Lung (tissue), 12 donors: ENCODE results near the gene TSPAN16. TPM values are rescaled to one million over a fixed set of nuclear protein-coding genes. Genes with fewer than 3 reads are reported as not detected.

Experiments used
- ATAC-seq: fragments of 200-7000 bp; cut with Tn5 transposase; one replicate; pipeline ENCODE4 v1.9.1; 2020; ENCODE audit warnings: moderate number of reproducible peaks; ENCODE audit not compliant: insufficient read depth, low FRiP score
- DNase-seq, 3 donors: peaks; one replicate each; pipeline ENCODE4 v3.0.0-alpha.2; 2013 to 2017
- H3K27ac ChIP-seq, 2 donors: one replicate each; pipeline ENCODE4 v1.5.1; 2013; ENCODE audit warnings: mild to moderate bottlenecking in 2 of 2, moderate library complexity in 2 of 2, control low read depth in 1 of 2, inconsistent platforms in 1 of 2, low read depth in 1 of 2, low read length in 1 of 2
- H3K27me3 ChIP-seq, 3 donors: one replicate each; pipeline ENCODE4 v1.5.1; 2013; ENCODE audit warnings: low read length in 2 of 3; ENCODE audit not compliant: control insufficient read depth in 3 of 3, insufficient read depth in 3 of 3
- H3K36me3 ChIP-seq, 4 donors: one replicate each; pipeline ENCODE4 v1.5.1; 2013; ENCODE audit warnings: low read length in 4 of 4, mild to moderate bottlenecking in 1 of 4, moderate library complexity in 1 of 4; ENCODE audit not compliant: control insufficient read depth in 4 of 4, insufficient read depth in 4 of 4
- H3K4me1 ChIP-seq, 5 donors: one replicate each; pipeline ENCODE4 v1.5.1; 2013; ENCODE audit warnings: low read length in 5 of 5, mild to moderate bottlenecking in 2 of 5, moderate library complexity in 1 of 5; ENCODE audit not compliant: control insufficient read depth in 5 of 5, insufficient read depth in 5 of 5
- H3K4me3 ChIP-seq: one replicate; pipeline ENCODE4 v1.5.1; 2013; ENCODE audit warnings: mild to moderate bottlenecking, control low read depth, moderate library complexity
- H3K9ac ChIP-seq, 2 donors: one replicate each; pipeline ENCODE4 v1.5.1; 2013; ENCODE audit warnings: low read length in 2 of 2, control low read depth in 1 of 2; ENCODE audit not compliant: insufficient read depth in 1 of 2
- H3K9me3 ChIP-seq, 4 donors: one replicate each; pipeline ENCODE4 v1.5.1; 2013; ENCODE audit warnings: low read length in 3 of 4, mild to moderate bottlenecking in 1 of 4, moderate library complexity in 1 of 4; ENCODE audit not compliant: control insufficient read depth in 4 of 4, insufficient read depth in 3 of 4
- WGBS, 2 donors: extraction: QIAGEN DNeasy Blood & Tissue Kit; methylation state at CpG; one replicate each; pipeline ENCODE4 v1.1.7; 2013; 5-methylcytosine and 5-hydroxymethylcytosine counted together
- polyA plus RNA-seq, 2 donors: library from polyadenylated mRNA; stranded (reverse); fragments of 200-250 nt; gene quantifications; one replicate each; pipeline ENCODE4 v1.2.1, GENCODE V29; 2013
- total RNA-seq, 2 donors: library from RNA; depleted of rRNA in 1 of 2; stranded (reverse); fragments of >200 nt in 1 of 2; gene quantifications; one replicate each; pipeline ENCODE4 v1.2.1, GENCODE V29; 2014 to 2021
- TF ChIP-seq, protein P1 (sequence below): IDR thresholded peaks from 2 replicates; pipeline ENCODE4 v1.5.1; 2012; ENCODE audit warnings: mild to moderate bottlenecking; ENCODE audit errors: control extremely low read depth, extremely low read depth
- donor health status: control.
- donor health status: control.
- donor health status: Bipolar disorder and iron deficiency.
- donor health status: healthy.
- donor health status: DM: yes; HTN: yes; CAD: no.

TSPAN16 gene
- total and polyA plus RNA-seq, 4 donors = not detected

DNA sequence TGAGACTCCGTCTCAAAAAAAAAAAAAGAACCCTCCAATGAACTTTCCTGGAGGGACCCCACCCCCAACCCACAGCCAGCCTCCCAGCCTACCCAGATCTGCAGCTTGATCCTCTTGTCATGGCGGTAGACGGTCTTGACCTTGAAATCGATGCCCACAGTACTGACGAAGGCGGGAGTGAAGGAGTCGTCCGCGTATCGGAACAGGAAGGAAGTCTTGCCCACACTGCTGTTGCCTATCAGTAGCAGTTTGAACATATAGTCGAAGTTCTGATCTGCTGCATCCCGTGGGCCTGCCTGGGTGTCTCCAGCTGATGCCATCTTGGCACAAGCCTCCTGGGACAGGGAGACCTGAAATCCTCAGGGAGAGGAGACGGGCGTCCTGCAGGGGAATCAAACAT, 41.1 kb downstream of the TSPAN16 start:
- DNase-seq (no peak), ATAC-seq (no peak)
- no peaks in the 10 kb centered on the region for H3K27me3 ChIP-seq
- no peak overlapping the region for H3K27ac ChIP-seq
- no peak overlapping the region for H3K4me3 ChIP-seq
- no peak overlapping the region for H3K9ac ChIP-seq
- H3K36me3 ChIP-seq = peaks cover 7 to 38% (median 26%) of the 10 kb centered on the region in 4 donors
- 47 to 67% methylated on average over 14 of the region's 14 CpGs for WGBS, 2 donors
- H3K9me3 ChIP-seq = peaks cover 0 to 2% (median 0%) of the 10 kb centered on the region in 4 donors
- peaks cover 0 to 15% (median 0%) of the 10 kb centered on the region in 5 donors for H3K4me1 ChIP-seq
- TF ChIP-seq, protein P1, sequence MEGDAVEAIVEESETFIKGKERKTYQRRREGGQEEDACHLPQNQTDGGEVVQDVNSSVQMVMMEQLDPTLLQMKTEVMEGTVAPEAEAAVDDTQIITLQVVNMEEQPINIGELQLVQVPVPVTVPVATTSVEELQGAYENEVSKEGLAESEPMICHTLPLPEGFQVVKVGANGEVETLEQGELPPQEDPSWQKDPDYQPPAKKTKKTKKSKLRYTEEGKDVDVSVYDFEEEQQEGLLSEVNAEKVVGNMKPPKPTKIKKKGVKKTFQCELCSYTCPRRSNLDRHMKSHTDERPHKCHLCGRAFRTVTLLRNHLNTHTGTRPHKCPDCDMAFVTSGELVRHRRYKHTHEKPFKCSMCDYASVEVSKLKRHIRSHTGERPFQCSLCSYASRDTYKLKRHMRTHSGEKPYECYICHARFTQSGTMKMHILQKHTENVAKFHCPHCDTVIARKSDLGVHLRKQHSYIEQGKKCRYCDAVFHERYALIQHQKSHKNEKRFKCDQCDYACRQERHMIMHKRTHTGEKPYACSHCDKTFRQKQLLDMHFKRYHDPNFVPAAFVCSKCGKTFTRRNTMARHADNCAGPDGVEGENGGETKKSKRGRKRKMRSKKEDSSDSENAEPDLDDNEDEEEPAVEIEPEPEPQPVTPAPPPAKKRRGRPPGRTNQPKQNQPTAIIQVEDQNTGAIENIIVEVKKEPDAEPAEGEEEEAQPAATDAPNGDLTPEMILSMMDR = no peak

DNA sequence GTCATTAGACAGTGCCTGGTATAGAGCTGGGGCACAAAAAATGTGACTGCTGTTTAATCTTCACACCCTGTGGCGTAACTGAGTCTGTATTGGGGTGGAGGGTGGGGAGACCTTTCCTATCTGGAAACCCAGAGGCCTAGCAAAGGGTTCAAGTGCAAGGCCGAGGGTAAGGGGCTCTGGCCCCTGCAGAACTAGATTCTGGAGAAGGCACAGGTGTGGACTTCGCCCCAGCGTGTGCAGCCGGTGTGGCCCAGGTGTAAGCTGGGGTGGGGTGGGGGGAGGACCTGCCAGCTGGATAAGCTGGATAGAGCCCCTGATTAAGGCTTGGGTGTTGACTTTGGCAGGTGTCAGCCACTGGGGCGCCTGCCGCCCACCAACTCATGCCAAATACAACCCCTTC, 42.2 kb downstream of the TSPAN16 start:
- Histone ChIP-seq H3K27me3 (no peaks in the 10 kb centered on the region), H3K36me3 (peaks cover 3 to 34% (median 25%) of the 10 kb centered on the region in 4 donors), H3K4me3 (no peak overlapping the region), H3K4me1 (peaks cover 0 to 15% (median 0%) of the 10 kb centered on the region in 5 donors), H3K27ac (peak overlapping the region in 1 of 2 donors; percentile 78), H3K9ac (no peak overlapping the region), H3K9me3 (peaks cover 0 to 2% (median 0%) of the 10 kb centered on the region in 4 donors)
- DNase-seq (no peak), ATAC-seq (no peak)
- 75 to 81% methylated on average over 7 of the region's 7 CpGs for WGBS, 2 donors
- TF ChIP-seq, protein P1 = no peak

DNA sequence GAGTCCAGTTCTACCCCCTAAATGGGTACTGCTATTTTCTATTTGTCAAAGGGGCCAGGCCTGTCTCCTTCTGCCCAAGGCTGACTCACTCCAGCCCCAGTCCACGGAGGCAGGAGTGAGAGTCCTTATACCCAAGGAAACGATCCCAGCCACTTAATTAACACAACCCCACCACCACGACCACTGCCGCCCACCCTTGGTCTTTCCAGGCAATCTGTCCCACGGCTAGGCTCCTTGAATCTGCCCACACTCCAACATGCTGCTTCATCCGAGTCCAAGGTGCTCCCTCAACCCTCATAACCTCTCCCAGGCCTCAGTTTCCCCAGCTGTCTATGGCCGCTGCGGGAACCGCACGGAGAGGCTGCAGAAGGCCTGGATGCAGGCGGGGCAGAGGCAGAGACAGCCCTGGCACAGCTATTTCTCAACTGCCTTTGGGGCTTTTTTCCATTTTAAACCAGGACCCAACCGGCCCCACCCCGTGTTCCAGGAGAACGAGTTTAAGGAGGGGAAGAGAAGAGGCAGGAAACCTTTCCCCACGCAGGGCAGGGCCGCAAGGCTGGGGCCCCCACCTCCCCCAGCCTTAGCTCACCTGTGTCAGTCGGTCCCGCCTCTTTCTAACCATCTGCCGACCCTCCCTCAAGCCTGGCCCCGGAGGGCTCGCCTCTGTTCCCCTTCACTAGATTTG, 42.8 kb downstream of the TSPAN16 start:
- WGBS, 2 donors = 14 to 17% methylated on average over 21 of the region's 21 CpGs
- peak overlapping the region in 1 of 2 donors; percentile 78 for H3K27ac ChIP-seq
- peaks cover 0 to 2% (median 0%) of the 10 kb centered on the region in 4 donors for H3K9me3 ChIP-seq
- H3K9ac ChIP-seq = no peak overlapping the region
- TF ChIP-seq, protein P1 = no peak
- H3K27me3 ChIP-seq = no peaks in the 10 kb centered on the region
- H3K4me3 ChIP-seq = peak overlapping the region; percentile 69
- H3K36me3 ChIP-seq = peaks cover 3 to 30% (median 23%) of the 10 kb centered on the region in 4 donors
- DNase-seq = peak in 1 of 3 donors; percentile 22
- peak; percentile 21 for ATAC-seq
- peaks cover 0 to 15% (median 0%) of the 10 kb centered on the region in 5 donors for H3K4me1 ChIP-seq
